HG03571 (cell line): ENCODE measurements around the gene VTI1A.
"Not testable (repeated sequence)": the region's sequence is repeated elsewhere in the genome, so short reads cannot be mapped to it uniquely, and the experiment has no call there.

Experiments
- ATAC-seq: cut with Tn5 transposase; IDR thresholded peaks from one replicate; pipeline ENCODE4 v1.9.1; 2021; ENCODE audit not compliant: unreplicated experiment

VTI1A gene

DNA sequence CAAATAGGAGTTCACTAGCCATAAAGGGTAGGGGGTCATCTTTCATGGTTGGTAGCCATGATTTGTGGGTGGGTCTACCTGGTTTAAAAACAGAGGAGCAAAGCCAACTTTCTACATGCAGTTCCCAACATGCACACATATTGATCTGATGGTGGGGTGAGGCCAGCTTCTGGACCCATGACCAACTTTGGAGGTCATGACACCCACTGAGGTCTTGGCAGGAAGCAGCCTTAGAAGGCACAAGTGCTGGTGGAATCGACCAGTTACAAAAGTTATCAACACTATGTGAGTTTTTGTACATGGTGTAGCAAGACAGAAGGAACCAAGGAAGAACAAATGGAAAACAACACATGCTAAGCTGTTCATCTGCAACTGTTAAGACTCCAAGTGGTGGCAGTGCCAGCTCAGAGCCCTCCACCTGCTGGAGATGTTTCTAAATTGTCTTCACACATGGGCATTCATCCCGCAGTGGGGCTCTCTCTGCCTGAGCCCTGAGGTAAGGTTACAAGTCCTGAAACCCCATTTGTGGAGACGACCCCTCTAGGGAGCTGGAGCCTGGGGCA, 401.9 kb downstream of the VTI1A start:
- no peak for ATAC-seq

DNA sequence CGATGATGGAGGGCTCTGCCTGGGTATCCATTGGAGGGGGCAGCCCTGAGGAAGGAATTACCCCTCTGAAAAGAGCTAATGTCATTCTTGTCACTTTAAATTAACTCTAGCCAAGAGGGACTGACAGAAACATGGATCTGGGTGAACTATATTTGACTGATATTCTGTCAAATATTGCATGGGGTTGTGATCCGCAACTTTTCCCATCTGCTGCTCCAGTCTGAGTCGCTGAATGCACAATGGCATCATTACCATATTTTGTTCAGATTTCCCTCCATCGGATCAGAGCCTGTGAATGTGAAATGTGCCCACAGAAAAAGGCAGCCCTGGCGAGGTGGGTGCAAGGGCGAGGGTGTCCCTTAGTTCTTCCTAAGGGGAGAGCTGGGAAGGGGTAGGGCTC, 402.5 kb downstream of the VTI1A start:
- ATAC-seq = no peak

DNA sequence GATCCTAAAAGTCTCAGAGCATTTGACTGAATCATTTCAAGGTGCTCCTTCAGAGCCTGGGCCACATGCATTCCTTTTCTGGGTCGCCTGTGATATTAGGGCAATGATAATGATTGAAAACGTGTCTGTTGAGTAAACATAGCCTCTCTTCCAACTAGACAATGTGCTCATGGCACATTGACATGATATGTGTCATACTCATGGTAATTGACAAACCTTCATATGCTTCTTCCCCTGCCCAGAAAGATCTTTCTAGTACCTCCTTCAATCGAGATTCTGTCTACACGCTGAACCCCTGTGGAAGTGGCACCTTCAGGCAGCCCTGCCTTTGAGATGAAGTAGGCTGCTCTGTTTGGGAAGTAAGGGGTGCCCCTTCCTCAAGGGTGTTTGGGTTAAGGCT, 404.2 kb downstream of the VTI1A start:
- ATAC-seq = no peak

DNA sequence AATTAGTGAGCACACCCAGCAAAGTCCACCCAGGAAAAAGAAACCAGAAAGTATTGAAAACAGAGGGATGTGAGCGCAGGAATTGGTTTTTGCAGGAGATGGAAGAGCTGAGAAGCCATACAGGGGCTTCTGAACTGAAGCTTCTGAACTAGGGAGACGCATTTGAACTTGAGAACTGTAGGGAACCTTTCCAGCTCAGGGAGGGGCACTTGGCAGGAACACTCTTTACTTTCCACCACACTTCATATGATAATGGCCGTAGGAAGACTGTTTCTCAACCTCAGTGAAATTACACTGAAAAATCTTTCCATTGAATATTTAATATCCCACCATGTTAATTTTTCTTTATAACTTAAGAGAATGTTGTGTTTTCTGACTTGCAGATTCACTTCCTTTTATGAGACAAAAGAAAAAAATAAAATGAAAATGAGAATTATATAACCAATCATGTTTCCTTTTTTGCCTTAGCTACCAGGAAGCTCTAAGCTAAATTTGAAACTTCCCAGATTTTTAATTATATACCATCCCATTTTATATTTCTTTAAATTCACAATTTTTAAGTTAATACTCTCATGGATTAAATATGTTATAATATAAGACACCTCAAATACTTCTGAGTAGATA, 404.7 kb downstream of the VTI1A start:
- no peak for ATAC-seq

DNA sequence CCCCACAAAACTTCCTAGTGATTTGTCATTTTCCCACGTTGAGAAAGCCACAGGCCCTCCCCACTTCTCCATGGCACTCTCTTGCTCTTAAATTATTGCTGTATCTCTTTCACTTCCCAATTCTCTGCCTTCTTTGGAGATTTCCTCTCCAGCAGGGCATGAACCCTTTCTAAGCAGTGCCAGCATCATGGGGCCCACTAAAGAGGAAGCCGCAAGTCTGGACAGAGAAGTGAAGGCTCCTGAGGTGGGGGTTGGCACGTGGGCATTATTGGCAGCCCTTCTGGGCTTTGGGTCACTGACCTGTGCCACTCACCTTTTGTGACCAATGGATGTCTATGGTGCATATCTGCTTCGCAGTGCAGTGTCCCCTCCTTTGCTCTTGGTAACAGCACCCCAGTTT, 405.3 kb downstream of the VTI1A start:
- no peak for ATAC-seq

DNA sequence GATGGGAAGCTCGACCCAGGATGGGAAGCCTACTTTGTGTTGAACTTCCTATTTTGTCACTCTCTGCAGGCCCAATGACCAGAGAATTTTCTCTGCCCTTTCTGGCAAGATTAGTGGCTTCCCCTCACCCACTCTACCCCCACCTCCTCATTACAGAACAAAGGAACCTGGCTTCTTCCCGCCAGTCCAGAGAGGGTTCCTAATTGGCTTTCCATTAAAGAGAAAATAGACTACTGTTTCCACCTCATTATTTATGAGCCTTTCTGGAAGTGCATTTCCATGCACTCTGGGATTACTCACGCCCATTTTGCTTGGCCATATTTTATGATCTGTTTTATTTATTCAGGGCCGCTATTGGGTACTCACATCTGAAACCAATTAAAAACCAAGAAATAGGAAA, 408.1 kb downstream of the VTI1A start:
- ATAC-seq = no peak

DNA sequence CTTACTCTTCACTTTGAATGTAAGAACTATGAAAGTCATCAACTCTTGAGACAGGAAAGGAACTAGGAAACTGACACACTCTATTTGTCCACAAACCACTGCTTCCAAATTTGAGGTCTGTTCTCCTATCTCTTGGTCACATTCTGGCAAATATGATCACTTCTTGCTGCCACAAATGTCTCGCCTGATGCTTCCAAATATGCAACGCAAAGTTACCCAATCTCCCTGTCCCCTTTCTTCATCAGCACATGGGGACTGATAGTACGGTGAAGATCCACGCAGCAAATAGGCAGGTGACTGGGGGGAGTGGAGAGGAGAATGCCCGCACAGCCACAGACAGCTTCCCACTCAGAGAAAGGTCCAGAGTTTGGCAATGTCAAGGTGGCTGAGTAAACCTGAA, 410.5 kb downstream of the VTI1A start:
- no peak for ATAC-seq

DNA sequence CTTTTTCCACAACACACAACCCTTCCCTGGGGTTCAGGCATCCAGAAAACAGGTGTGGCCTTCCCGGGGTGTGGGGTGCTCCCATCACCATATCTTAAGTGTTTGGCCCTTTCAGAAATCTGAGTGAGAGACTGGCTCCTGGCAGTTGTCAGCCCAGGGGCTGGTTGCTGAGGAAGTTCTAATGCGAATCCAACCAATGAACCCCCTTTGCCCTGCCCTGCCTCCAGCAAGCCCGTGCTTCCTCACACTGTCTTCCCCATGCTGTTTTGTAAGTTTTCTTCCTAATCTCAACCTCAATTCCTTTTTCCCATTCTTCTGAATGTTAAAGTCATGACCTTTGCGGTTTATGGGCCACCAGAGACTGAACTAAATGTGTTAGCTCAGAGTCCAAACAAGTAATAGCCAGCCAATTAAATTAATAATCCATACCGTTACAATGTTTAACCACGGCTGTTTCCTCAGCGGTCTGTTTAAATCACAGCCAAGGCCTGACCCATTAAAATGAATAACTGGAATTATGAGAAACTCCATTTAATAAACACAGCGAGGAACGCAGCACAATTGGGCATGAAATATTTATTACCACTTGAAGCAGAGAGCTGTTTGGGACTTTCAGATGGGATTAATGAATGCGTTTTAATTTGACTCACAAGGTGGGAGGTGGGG, 412.1 kb downstream of the VTI1A start:
- ATAC-seq = no peak

DNA sequence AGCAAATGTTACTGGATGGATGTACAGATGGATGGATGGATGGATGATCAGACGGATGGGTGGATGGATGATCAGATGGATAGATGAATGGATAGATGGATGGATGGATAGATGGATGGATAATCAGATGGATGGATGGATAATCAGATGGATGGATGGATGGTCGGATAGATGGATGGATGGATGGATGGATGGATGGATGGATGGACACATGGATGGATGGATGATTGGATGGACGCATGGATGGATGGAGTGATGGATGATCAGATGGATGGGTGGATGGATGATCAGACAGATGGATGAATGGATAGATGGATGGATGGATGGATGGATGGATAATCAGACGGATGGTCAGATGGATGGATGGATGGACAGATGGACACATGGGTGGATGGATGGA, 412.8 kb downstream of the VTI1A start:
- no peak for ATAC-seq

DNA sequence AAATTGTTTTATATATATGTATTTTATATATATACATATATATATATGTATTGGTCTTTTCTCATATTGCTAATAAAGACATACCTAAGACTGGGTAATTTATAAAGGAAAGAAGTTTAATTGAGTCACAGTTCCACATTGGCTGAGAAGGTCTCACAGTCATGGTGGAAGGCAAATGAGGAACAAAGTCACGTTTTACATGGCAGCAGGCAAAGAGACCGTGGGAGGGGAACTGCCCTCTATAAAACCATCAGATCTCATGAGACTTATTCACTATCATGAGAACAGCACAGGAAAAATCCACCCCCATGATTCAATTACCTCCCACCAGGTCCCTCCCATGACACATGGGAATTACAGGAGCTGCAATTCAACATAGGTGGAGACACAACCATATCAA, 416.4 kb downstream of the VTI1A start:
- ATAC-seq = not testable (repeated sequence)
